HG03521 (cell line): ENCODE data around the gene GK2.

Source experiments
- ATAC-seq: cut with Tn5 transposase; IDR thresholded peaks from one replicate; pipeline ENCODE4 v1.9.1; 2021; ENCODE audit warnings: mild to moderate bottlenecking, moderate library complexity; ENCODE audit not compliant: unreplicated experiment

GK2 gene

DNA sequence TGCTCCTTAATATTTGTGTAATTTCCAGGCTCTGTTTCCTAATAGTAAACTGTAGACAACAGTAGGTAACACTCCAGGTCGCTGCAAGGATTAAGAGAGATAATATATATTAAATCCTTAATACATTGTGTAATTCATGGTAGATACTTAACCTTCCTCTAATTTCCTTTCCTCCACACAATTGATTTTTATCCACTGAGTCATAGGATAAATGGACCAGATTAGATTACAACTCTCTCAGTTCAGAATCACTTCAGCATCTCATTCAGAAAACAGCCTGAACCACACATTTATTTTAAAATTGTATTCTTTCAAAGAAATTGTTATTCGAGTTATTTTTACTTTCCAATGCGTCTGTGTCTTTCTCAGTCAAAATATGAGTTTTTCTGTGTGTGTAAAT lies 17.1 kb downstream of the GK2 start:
- ATAC-seq = no peak

DNA sequence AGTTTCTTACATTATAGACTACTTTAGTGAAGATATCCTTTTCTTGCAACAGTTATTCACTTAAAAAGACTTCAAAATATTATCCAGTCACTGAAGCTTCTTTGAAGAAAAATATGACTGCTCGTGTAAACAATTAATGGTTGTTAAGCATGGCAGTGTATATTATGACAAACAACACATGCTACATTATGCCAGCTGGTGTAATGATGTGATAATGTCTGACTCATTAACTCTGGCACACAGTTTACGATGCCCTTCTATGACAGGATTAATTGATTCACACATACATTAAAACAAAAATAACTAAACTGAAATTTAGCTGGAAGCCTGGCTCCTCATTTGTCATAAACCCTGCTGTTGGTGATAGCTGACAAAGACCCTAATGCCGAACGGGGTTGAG lies 22.4 kb downstream of the GK2 start:
- ATAC-seq = no peak

DNA sequence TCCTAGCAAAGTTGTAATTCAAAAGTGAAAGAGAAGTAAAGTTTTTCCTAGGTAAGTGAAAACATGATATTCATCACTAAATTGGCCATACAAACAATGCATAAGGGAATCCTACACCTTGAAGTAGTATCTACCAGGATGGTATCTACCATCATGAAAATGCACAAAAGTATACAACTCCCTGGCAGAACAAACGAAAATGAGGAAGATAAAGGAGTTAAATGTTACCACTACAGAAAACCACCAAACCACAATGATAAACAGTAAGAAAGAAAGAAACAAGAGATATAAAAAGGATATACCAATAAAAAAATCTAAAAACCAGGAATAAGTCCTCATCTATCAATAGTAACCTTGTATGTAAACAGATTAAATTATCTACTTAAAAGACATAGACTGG lies 26.9 kb downstream of the GK2 start:
- no peak for ATAC-seq

DNA sequence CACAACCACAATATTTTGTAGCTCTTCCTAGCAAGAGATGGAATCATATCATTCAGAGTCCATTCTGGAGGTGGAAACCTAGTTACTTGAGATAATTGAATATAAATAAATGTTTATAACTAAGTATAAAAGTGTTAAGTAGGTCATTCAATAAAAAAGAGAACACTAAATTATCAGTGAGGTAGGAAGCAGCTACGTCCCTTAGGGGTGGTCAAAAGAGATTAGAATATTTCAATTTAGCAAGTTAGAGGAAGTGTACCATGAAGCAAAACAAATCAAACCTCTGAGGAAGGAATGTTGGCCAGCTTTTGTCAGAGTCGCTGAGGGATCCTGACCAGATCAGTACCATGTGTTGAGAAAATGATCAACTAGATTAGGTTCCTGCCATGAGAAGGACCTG lies 38.0 kb downstream of the GK2 start:
- ATAC-seq = no peak

DNA sequence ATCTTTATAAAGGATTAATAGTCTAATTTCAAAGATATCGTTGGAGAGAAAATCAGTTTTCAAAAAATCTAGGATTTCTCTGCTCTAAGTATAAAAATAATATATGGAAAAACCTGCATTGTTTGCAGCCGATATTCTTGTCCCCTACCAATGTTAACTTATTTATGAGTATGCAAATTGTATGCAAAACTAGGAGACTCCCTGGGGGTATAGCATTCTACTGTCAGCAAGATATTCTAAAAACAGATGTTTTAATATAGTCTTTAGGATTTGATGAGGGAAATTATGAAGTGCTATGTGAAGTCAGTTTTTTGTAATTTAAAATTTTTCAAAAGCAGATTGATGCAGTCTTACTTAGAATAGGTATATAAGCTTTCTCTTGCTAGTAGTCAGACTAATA lies 40.9 kb downstream of the GK2 start:
- no peak for ATAC-seq

DNA sequence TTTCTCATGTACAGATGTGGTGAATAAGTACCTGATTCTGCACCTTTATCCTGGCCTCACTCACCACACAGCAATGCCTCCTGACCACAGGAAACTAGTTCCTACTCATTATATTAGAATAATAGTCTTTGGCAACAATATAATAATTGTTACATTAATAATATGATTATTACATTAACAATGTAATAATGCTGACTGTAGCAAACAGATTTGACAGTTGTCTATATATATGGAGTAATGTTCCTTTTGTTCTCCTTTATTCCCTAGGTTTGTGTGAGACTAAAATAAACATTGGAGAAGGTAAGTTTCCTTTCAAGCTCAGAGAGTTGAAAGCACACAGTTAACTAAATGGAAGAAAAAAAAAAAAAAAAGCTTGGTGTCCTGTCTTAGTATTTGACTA lies 41.6 kb downstream of the GK2 start:
- ATAC-seq = no peak

DNA sequence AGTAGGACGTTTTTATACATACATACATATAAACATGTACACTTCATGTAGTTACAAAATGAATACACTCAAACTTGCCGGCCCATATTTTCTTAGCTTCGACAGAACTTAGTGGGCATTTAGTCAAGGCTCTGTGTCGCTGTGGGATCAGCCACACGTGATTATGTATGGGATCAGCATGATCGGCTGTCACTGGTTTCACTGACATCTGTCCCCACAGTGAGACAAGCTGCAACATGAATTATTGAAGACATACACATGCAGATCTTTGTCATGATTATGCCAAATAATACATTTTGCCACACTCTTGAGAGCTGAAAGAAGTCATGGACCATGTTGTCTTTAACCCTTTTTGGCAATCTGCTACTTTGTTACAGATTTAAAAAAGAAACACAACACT lies 44.0 kb downstream of the GK2 start:
- no peak for ATAC-seq

DNA sequence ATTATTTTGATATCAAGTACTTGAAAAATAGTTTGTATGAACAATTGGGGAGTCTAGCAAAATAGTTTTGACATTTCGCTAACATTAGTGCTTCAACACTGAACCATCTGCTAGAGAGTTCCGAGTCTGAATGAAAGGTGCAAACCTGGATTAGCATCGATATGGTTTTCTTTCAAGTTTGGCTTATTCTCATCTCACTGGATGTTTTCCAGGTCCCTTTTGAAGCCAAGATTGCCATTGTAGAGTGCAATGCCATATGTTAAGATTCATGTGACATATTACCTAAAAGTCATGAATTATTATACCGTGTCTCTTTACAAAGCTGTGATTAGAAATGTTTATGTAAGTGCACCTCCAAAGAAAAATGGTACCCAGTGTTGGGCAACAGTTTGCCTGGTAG lies 45.4 kb downstream of the GK2 start:
- no peak for ATAC-seq

DNA sequence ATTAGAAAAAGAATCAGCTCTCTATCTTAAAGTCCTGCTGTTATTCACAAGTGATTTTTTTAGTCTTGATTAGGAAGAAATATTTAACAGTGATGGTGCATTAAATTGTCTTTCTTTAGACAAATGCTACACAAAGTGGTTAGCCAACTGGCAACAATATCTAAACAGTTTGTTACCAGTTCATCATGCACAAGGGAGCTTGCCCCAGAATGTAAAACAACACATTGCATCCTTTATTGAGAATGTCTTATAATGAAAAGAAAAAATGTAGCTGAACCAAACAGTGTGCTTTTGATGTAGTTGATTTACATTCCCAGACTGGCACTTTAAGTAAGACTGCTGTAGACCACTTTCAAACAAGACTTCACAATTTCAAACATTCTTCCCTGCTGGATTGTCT lies 48.0 kb downstream of the GK2 start:
- ATAC-seq = no peak

DNA sequence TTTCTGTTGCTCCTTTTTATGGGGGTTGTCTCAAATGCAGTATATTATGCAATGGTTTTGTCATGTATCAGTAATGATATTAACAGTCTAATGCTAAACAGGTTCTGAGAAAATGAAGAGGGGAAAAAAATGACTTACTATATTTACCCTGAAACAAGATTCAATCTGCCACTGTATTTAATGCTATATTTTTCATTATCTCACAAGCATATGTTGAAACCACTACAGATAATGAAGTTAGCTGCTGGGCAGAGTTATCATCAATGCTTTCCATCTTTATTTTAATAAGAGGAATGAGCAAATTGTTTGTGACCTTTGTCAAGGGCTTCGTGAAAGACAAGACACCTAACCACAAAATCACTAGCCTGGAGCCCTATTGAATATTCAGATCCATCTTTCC lies 49.6 kb downstream of the GK2 start:
- no peak for ATAC-seq

DNA sequence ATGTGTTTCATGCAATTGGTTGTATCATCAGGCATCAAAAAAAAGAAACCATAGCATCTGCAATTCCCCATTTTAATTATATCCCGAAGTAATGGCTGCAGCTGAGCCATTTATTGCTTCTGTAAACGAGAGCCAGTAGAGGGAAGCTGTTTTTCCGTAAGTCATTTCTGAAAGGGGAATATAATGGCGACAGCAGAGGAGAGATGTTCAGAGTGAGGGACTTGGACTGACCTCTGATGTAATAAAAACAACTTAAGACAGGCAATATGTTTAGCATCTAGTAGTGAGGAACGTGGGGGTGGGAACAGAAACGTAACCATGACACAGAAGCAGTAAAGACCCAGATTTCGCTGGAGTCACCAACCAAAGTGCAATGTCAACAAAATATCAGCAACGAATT lies 50.7 kb downstream of the GK2 start:
- no peak for ATAC-seq
